H1 (cell line): ENCODE measurements around the gene RIN3. TPM values are rescaled to one million over a fixed set of nuclear protein-coding genes. Genes with fewer than 3 reads are reported as not detected.

Experiments
- CTCF ChIA-PET: fragments of 300-600 bp; sonication (Branson Sonifier 250); formaldehyde crosslinking; loops from one replicate; lab custom pipeline; 2021; ENCODE audit not compliant: partially characterized antibody; lab: Charles Lee
- POLR2A ChIA-PET: fragments of 300-600 bp; sonication (Branson Sonifier 250); formaldehyde crosslinking; loops from one replicate; lab custom pipeline; 2021; ENCODE audit warnings: inconsistent platforms; ENCODE audit not compliant: partially characterized antibody; lab: Charles Lee
- DNase-seq, 2 experiments: peaks; one replicate each; pipeline versions ENCODE4 v3.0.0 to v3.0.0-alpha.2; 2010 to 2022; ENCODE audit warnings: low spot score in 2 of 2, low read depth in 1 of 2, mixed read lengths in 1 of 2
- FAIRE-seq: peaks from 2 replicates; lab custom pipeline; 2011; peaks lifted over from hg19 to GRCh38; lab: Jason Lieb, UNC
- H2AFZ ChIP-seq: 2 replicates; pipeline ENCODE4 v1.8.1; 2012; ENCODE audit warnings: low read length, inconsistent platforms
- H2AK5ac ChIP-seq: 2 replicates; pipeline ENCODE4 v1.6.1; 2013; ENCODE audit warnings: low read depth, low read length
- H2BK120ac ChIP-seq: replicated peaks from 2 replicates; pipeline ENCODE3; 2013; ENCODE audit warnings: low read depth, low read length, inconsistent platforms
- H2BK12ac ChIP-seq: 2 replicates; pipeline ENCODE4 v1.6.1; 2013; ENCODE audit warnings: low read depth, low read length
- H2BK15ac ChIP-seq: 2 replicates; pipeline ENCODE4 v1.6.1; 2013; ENCODE audit warnings: low read length
- H2BK20ac ChIP-seq: 2 replicates; pipeline ENCODE4 v1.6.1; 2013; ENCODE audit warnings: low read length
- H2BK5ac ChIP-seq: 2 replicates; pipeline ENCODE4 v1.6.1; 2013; ENCODE audit warnings: low read depth, low read length
- H3K14ac ChIP-seq: 2 replicates; pipeline ENCODE4 v1.6.1; 2013; ENCODE audit warnings: inconsistent platforms; ENCODE audit not compliant: insufficient read length
- H3K18ac ChIP-seq: 2 replicates; pipeline ENCODE4 v1.6.1; 2013; ENCODE audit warnings: low read length; ENCODE audit errors: extremely low read depth
- H3K23ac ChIP-seq: 2 replicates; pipeline ENCODE4 v1.6.1; 2013; ENCODE audit warnings: inconsistent platforms; ENCODE audit not compliant: insufficient read length
- H3K23me2 ChIP-seq: 2 replicates; pipeline ENCODE4 v1.6.1; 2013; ENCODE audit warnings: low read depth, low read length
- H3K27ac ChIP-seq: 2 replicates; pipeline ENCODE4 v1.6.1; 2011; ENCODE audit warnings: low read depth, low read length, inconsistent platforms
- H3K27me3 ChIP-seq, 4 experiments: replicated peaks in 1 of 4; 1 replicate in 1 of 4; 2 replicates in 3 of 4; pipeline versions ENCODE4 v1.6.1 to v1.8.1; 2011 to 2013; ENCODE audit warnings: low read length in 3 of 4, mild to moderate bottlenecking in 3 of 4, inconsistent platforms in 2 of 4, mixed read lengths in 2 of 4, moderate library complexity in 1 of 4; ENCODE audit not compliant: control insufficient read depth in 3 of 4, insufficient read depth in 3 of 4; ENCODE audit errors: extremely low read depth in 1 of 4
- H3K36me3 ChIP-seq, 4 experiments: 2 replicates each; pipeline versions ENCODE4 v1.6.1 to v1.8.1; 2011 to 2013; ENCODE audit warnings: mild to moderate bottlenecking in 4 of 4, low read length in 3 of 4, moderate library complexity in 2 of 4, control low read depth in 1 of 4, inconsistent platforms in 1 of 4; ENCODE audit not compliant: insufficient read depth in 4 of 4, control insufficient read depth in 2 of 4
- H3K4ac ChIP-seq: replicated peaks from 2 replicates; pipeline ENCODE3; 2013; ENCODE audit warnings: low read length, low read depth, mixed read lengths, inconsistent platforms; ENCODE audit not compliant: insufficient read length
- H3K4me1 ChIP-seq, 4 experiments: replicated peaks in 1 of 4; 1 replicate in 1 of 4; 2 replicates in 3 of 4; pipeline versions ENCODE4 v1.6.1 to v1.8.1; 2011 to 2013; ENCODE audit warnings: low read length in 3 of 4, inconsistent platforms in 2 of 4, mixed read lengths in 1 of 4; ENCODE audit not compliant: insufficient read depth in 4 of 4, control insufficient read depth in 3 of 4
- H3K4me2 ChIP-seq, 2 experiments: 2 replicates each; pipeline versions ENCODE4 v1.6.1 to v1.8.1; 2011 to 2013; ENCODE audit warnings: low read depth in 2 of 2, low read length in 2 of 2, control low read depth in 1 of 2, inconsistent platforms in 1 of 2, mild to moderate bottlenecking in 1 of 2; ENCODE audit not compliant: insufficient read depth in 1 of 2
- H3K4me3 ChIP-seq, 4 experiments: fragments of 200-600, 300-600 bp in 1 of 4; sonication (generic), shearing (Covaris generic), sonication (Bioruptor Twin) in 1 of 4; 2 replicates each; pipeline versions ENCODE4 v1.5.1 to v1.8.1; 2011 to 2016; ENCODE audit warnings: low read length in 4 of 4, low read depth in 3 of 4, control low read depth in 2 of 4, inconsistent platforms in 2 of 4, mild to moderate bottlenecking in 2 of 4, mixed read lengths in 1 of 4, moderate library complexity in 1 of 4; ENCODE audit not compliant: insufficient read depth in 2 of 4; ENCODE audit errors: extremely low read depth in 1 of 4
- H3K56ac ChIP-seq: replicated peaks from 2 replicates; pipeline ENCODE3; 2013; ENCODE audit warnings: low read depth, mild to moderate bottlenecking, mixed read lengths, low read length, inconsistent platforms; ENCODE audit not compliant: insufficient read length
- H3K79me1 ChIP-seq: 2 replicates; pipeline ENCODE4 v1.6.1; 2013; ENCODE audit warnings: low read depth, low read length, control low read depth
- H3K79me2 ChIP-seq, 2 experiments: 2 replicates each; pipeline versions ENCODE4 v1.6.1 to v1.8.1; 2012 to 2013; ENCODE audit warnings: low read length in 2 of 2, mild to moderate bottlenecking in 2 of 2, inconsistent platforms in 1 of 2; ENCODE audit not compliant: insufficient read depth in 2 of 2, control insufficient read depth in 1 of 2
- H3K9ac ChIP-seq, 4 experiments: replicated peaks in 1 of 4; 1 replicate in 1 of 4; 2 replicates in 3 of 4; pipeline versions ENCODE4 v1.6.1 to v1.8.1; 2011 to 2013; ENCODE audit warnings: low read depth in 3 of 4, low read length in 3 of 4, control low read depth in 2 of 4, mild to moderate bottlenecking in 2 of 4, moderate library complexity in 2 of 4, inconsistent platforms in 1 of 4; ENCODE audit errors: extremely low read depth in 1 of 4
- H3K9me3 ChIP-seq, 2 experiments: 2 replicates each; pipeline versions ENCODE4 v1.6.1 to v1.8.1; 2012 to 2013; ENCODE audit warnings: mild to moderate bottlenecking in 2 of 2, moderate library complexity in 2 of 2, control low read depth in 1 of 2, inconsistent platforms in 1 of 2, low read depth in 1 of 2, low read length in 1 of 2, mixed read lengths in 1 of 2; ENCODE audit not compliant: insufficient read depth in 2 of 2
- H4K20me1 ChIP-seq, 2 experiments: replicated peaks in 1 of 2; 2 replicates each; pipeline versions ENCODE3 to v1.8.1; 2011 to 2013; ENCODE audit warnings: inconsistent platforms in 2 of 2, low read length in 2 of 2, mild to moderate bottlenecking in 1 of 2; ENCODE audit not compliant: insufficient read depth in 2 of 2, control insufficient read depth in 1 of 2
- H4K5ac ChIP-seq: 2 replicates; pipeline ENCODE4 v1.6.1; 2013; ENCODE audit warnings: low read length, low read depth, mixed read lengths, inconsistent platforms; ENCODE audit not compliant: insufficient read length
- H4K8ac ChIP-seq: 2 replicates; pipeline ENCODE4 v1.8.0; 2013; ENCODE audit warnings: mild to moderate bottlenecking, moderate library complexity, low read length, inconsistent platforms; ENCODE audit not compliant: insufficient read depth; ENCODE audit errors: extremely low read depth
- H4K91ac ChIP-seq: replicated peaks from 2 replicates; pipeline ENCODE3; 2013; ENCODE audit warnings: low read length, mixed read lengths, inconsistent platforms; ENCODE audit not compliant: insufficient read length
- ATF2 ChIP-seq: IDR thresholded peaks from 2 replicates; pipeline ENCODE4 v1.6.1; 2012; ENCODE audit warnings: low read length, inconsistent platforms
- CBX5 ChIP-seq: fragments of 300-800, 300-1000 bp; sonication (generic); IDR thresholded peaks from 2 replicates; pipeline ENCODE4 v1.7.1; 2016; ENCODE audit warnings: antibody characterized with exemption, low read length, low read depth
- CTCF ChIP-seq, 3 experiments: IDR thresholded peaks; 1 replicate in 2 of 3; 2 replicates in 1 of 3; pipeline versions ENCODE4 v1.5.1 to v1.6.1; 2011; ENCODE audit warnings: low read length in 3 of 3, mild to moderate bottlenecking in 3 of 3, inconsistent platforms in 2 of 3, low read depth in 1 of 3, moderate library complexity in 1 of 3; ENCODE audit not compliant: insufficient read depth in 1 of 3; ENCODE audit errors: control extremely low read depth in 1 of 3
- GTF2F1 ChIP-seq: IDR thresholded peaks from 2 replicates; pipeline ENCODE4 v1.6.1; 2012; ENCODE audit warnings: low read depth, low read length, improper control_type of control experiment, borderline replicate concordance
- PHF8 ChIP-seq: fragments of 200-600 bp; sonication (generic); conservative IDR thresholded peaks from 2 replicates; pipeline ENCODE4 v1.7.1; 2012; ENCODE audit warnings: low read depth, mild to moderate bottlenecking, inconsistent platforms, low read length, moderate library complexity
- POLR2A ChIP-seq, 2 experiments: IDR thresholded peaks; 1 replicate in 1 of 2; 2 replicates in 1 of 2; pipeline ENCODE4 v1.6.1; 2011; ENCODE audit warnings: low read depth in 2 of 2, low read length in 2 of 2, mild to moderate bottlenecking in 2 of 2; ENCODE audit errors: control extremely low read depth in 1 of 2
- RAD21 ChIP-seq, 2 experiments: IDR thresholded peaks in 1 of 2; conservative IDR thresholded peaks in 1 of 2; 2 replicates each; pipeline ENCODE4 v1.6.1; 2011; ENCODE audit warnings: low read depth in 2 of 2, low read length in 2 of 2, improper control_type of control experiment in 1 of 2, inconsistent platforms in 1 of 2, mild to moderate bottlenecking in 1 of 2, moderate library complexity in 1 of 2
- RFX5 ChIP-seq: IDR thresholded peaks from 2 replicates; pipeline ENCODE4 v1.6.1; 2011; ENCODE audit warnings: low read depth, low read length, improper control_type of control experiment, borderline replicate concordance
- WGBS, 2 experiments: shearing (Covaris generic) in 1 of 2; methylation state at CpG; one replicate each; pipeline versions ENCODE4 v1.1.6 to v1.1.7; 2013 to 2015; ENCODE audit warnings: low lambda C conversion rate in 2 of 2, mixed read lengths in 2 of 2, inconsistent platforms in 1 of 2, low coverage in 1 of 2, missing lambda C conversion rate in 1 of 2; ENCODE audit not compliant: insufficient replicate concordance in 2 of 2, insufficient coverage in 1 of 2, insufficient read length in 1 of 2; ENCODE audit errors: extremely low coverage in 1 of 2, missing lambda C conversion rate in 1 of 2; 5-methylcytosine and 5-hydroxymethylcytosine counted together
- polyA plus RNA-seq, 7 experiments: library from polyadenylated mRNA; depleted of rRNA in 3 of 7; stranded (reverse) in 5 of 7; unstranded in 2 of 7; fragments of >200 nt in 5 of 7; fragments of 200-250 nt in 2 of 7; gene quantifications; 1 replicate in 5 of 7; 2 replicates in 1 of 7; 4 replicates in 1 of 7; pipeline versions ENCODE4 v1.2.1 to v1.2.3, GENCODE V29; 2011 to 2013; ENCODE audit warnings: missing spikeins in 2 of 7, mixed read lengths in 2 of 7
- total RNA-seq: library from RNA; stranded (reverse); fragmentation: NEBNext Ultra II Directional; extraction: Animal tissue kit (Norgen Biotek cat#: 25700); gene quantifications from 2 replicates; pipeline ENCODE4 v1.2.1, GENCODE V29; 2021

RIN3 gene
- total and polyA plus RNA-seq, 2 of the 8 experiments (the other 6 are each of a cell fraction or from before 2014, with no cell fraction given) = 0.59 to 1.5 TPM

GRCh38 chr14:92531106-92531873, 17.7 kb downstream of the RIN3 start:
- Histone ChIP-seq H3K18ac (no peak overlapping the region), H3K9me3 (no peaks in the 10 kb centered on the region), H3K36me3 (no peaks in the 10 kb centered on the region), H4K20me1 (no peaks in the 10 kb centered on the region), H4K5ac (no peak overlapping the region), H2BK15ac (no peak overlapping the region), H2BK120ac (no peak overlapping the region), H3K27me3 (no peaks in the 10 kb centered on the region), H3K4me2 (no peak overlapping the region), H3K14ac (no peak overlapping the region), H3K4me3 (no peak overlapping the region), H3K27ac (no peak overlapping the region), H4K8ac (no peak overlapping the region), H3K4me1 (no peaks in the 10 kb centered on the region), H3K23ac (no peak overlapping the region), H2AK5ac (0 out of 2 replicates have a peak overlapping the region, but pooled peaks have one; percentile 65), H2BK20ac (no peak overlapping the region), H3K4ac (no peak overlapping the region), H3K9ac (no peak overlapping the region), H4K91ac (no peak overlapping the region), H2AFZ (no peak overlapping the region), H3K23me2 (no peaks in the 10 kb centered on the region), H2BK5ac (no peak overlapping the region), H3K79me2 (no peaks in the 10 kb centered on the region), H2BK12ac (no peak overlapping the region), H3K56ac (no peak overlapping the region), H3K79me1 (no peaks in the 10 kb centered on the region)
- no peak for DNase-seq
- ChIA-PET POLR2A (no interaction called here), CTCF (no interaction called here)
- 91% methylated on average over 14 of the region's 16 CpGs; no CpG with 5 or more reads in 1 of the 2 experiments for WGBS, 2 experiments
- FAIRE-seq = no peak
- TF ChIP-seq ATF2 (no peak), PHF8 (no peak), CBX5 (no peak), POLR2A (IDR thresholded peaks at IDR 0.05; ENCODE audit: control extremely low read depth in 1 of 2, low read depth in 2 of 2, low read length in 2 of 2) (no peak), GTF2F1 (no peak), CTCF (IDR thresholded peaks at IDR 0.05; ENCODE audit: control extremely low read depth in 1 of 3, insufficient read depth in 1 of 3, low read depth in 1 of 3, low read length in 3 of 3) (no peak), RAD21 (IDR thresholded peaks at IDR 0.05 in 1 of 2, conservative IDR thresholded peaks at IDR 0.05 in 1 of 2; ENCODE audit: low read depth in 2 of 2, low read length in 2 of 2) (no peak), RFX5 (no peak)
